Measurements from ENCODE around the gene CDH4.
A peak's percentile ranks its signal among the peaks of the same experiment; 100 is the strongest.

Gene CDH4

GRCh38 chr20:61251529-61252393, at the start of gene CDH4:
CDH4 (plus strand) TSS chr20:61252261.
- Mint-ChIP-seq H3K9me3 (no peaks in the 10 kb centered on the region), H3K36me3 (ENCODE audit: low read depth) (no peaks in the 10 kb centered on the region), H3K27me3 (peaks cover 72% of the 10 kb centered on the region), H3K4me1 (ENCODE audit: low read depth) (no peaks in the 10 kb centered on the region), H3K4me3 (peak within 1 kb of the TSS; percentile 30), H3K27ac (no peak within 1 kb of the TSS)
- intact Hi-C loops (cut with micrococcal nuclease): no loop called here

DNA sequence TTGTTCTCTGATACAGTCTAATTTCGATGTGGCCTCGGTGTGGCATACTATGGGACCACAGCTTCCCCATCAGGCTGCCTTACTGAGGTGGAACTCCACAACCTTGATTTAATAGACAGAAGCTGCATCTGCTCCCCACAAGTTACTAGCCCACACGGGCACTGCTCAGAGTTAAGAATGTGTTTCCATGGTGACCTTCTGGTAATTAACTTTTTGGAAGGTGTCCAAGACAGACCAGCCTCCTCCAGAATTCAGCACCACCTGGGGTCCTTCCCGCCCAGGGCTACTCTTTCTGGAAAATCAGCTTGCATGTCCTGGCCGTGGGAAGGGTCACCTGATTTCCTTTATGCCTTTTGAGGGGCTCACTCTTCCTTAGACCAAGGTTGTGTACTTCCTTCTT, 48.7 kb upstream of the CDH4 start:
- Mint-ChIP-seq H3K27me3 (no peaks in the 10 kb centered on the region), H3K36me3 (ENCODE audit: low read depth) (no peaks in the 10 kb centered on the region), H3K4me1 (ENCODE audit: low read depth) (no peaks in the 10 kb centered on the region), H3K9me3 (peaks cover 8% of the 10 kb centered on the region), H3K4me3 (no peak overlapping the region), H3K27ac (no peak overlapping the region)
- intact Hi-C loops (cut with micrococcal nuclease): no loop called here

GRCh38 chr20:61204206-61204605, 47.9 kb upstream of the CDH4 start:
- intact Hi-C loops (cut with micrococcal nuclease): no loop called here
- H3K36me3 Mint-ChIP-seq (ENCODE audit: low read depth): no peaks in the 10 kb centered on the region
- H3K4me1 Mint-ChIP-seq (ENCODE audit: low read depth): no peaks in the 10 kb centered on the region
- no peaks in the 10 kb centered on the region for H3K27me3 Mint-ChIP-seq
- no peak overlapping the region for H3K27ac Mint-ChIP-seq
- H3K4me3 Mint-ChIP-seq: no peak overlapping the region
- H3K9me3 Mint-ChIP-seq: peaks cover 2% of the 10 kb centered on the region

DNA sequence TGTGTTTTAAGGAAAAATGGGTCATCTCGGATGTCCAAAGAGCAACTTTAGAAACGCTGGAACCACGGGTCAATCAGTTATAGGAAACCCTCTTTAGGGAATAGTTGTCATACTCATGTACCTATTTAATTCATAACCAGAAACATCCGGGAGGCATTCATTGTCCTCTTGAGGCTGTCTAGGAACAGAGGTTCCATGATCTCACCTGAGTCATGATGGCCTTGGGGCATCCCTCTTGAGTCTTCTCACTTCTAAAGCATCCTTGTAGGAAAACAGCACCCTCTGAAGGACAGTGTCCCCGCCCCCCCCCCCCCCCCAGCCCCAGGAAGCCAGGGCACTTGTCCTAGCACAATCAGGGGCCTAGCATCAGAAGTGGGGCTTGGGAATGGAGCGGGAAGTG, 46.3 kb upstream of the CDH4 start:
- intact Hi-C loops (cut with micrococcal nuclease): no loop called here
- Mint-ChIP-seq H3K27me3 (no peaks in the 10 kb centered on the region), H3K4me1 (ENCODE audit: low read depth) (no peaks in the 10 kb centered on the region), H3K36me3 (ENCODE audit: low read depth) (no peaks in the 10 kb centered on the region), H3K4me3 (no peak overlapping the region), H3K9me3 (no peaks in the 10 kb centered on the region), H3K27ac (no peak overlapping the region)

DNA sequence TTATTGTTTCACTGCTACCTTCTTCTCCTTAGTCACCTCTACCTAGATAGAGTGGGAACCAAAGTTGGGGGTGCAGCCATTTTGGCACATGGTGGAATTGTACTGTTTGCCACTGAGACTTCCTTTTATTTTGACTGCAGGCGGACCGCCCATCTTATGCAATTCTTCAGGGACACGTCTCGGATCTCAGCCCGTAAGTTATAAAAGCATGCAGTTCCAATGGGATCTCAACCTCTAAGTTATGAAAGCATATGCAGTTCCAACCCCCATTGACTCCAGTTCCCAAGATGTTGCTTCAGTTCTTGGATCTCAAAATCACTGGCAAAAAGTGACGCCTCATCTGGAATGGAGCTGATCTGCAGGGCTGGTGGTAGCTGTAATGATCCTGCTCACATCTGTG, 41.2 kb upstream of the CDH4 start:
- intact Hi-C loops (cut with micrococcal nuclease): no loop called here
- Mint-ChIP-seq H3K4me3 (no peak overlapping the region), H3K27me3 (no peaks in the 10 kb centered on the region), H3K4me1 (ENCODE audit: low read depth) (no peaks in the 10 kb centered on the region), H3K36me3 (ENCODE audit: low read depth) (no peaks in the 10 kb centered on the region), H3K27ac (no peak overlapping the region), H3K9me3 (no peaks in the 10 kb centered on the region)

GRCh38 chr20:61217848-61218247, 34.2 kb upstream of the CDH4 start:
- H3K36me3 Mint-ChIP-seq (ENCODE audit: low read depth): no peaks in the 10 kb centered on the region
- H3K27me3 Mint-ChIP-seq: no peaks in the 10 kb centered on the region
- no peaks in the 10 kb centered on the region for H3K9me3 Mint-ChIP-seq
- no peak overlapping the region for H3K4me3 Mint-ChIP-seq
- intact Hi-C loops (cut with micrococcal nuclease): no loop called here
- no peak overlapping the region for H3K27ac Mint-ChIP-seq
- no peaks in the 10 kb centered on the region for H3K4me1 Mint-ChIP-seq (ENCODE audit: low read depth)

DNA sequence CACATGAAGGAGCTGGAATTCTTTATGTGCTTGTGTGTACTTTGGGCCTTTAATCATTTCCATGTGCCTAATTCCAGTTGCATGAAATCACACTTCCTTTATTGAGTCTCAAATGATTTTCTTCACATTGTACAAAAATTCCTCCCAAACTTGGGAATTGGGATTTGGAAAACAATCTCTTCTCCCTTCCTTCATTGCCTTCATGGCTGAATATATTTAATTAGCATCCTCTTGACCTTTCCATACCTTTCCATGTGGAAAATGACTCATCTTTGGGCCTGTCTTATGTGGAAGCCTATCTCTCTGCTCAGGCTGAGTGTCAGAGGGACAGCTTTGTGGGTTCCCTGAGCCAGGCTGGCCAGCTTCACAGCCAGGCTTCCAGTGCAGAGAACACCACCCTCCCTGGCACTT, 33.0 kb upstream of the CDH4 start:
- no peaks in the 10 kb centered on the region for H3K9me3 Mint-ChIP-seq
- H3K36me3 Mint-ChIP-seq (ENCODE audit: low read depth): no peaks in the 10 kb centered on the region
- intact Hi-C loops (cut with micrococcal nuclease): no loop called here
- no peak overlapping the region for H3K4me3 Mint-ChIP-seq
- H3K27ac Mint-ChIP-seq: no peak overlapping the region
- H3K4me1 Mint-ChIP-seq (ENCODE audit: low read depth): no peaks in the 10 kb centered on the region
- H3K27me3 Mint-ChIP-seq: no peaks in the 10 kb centered on the region

DNA sequence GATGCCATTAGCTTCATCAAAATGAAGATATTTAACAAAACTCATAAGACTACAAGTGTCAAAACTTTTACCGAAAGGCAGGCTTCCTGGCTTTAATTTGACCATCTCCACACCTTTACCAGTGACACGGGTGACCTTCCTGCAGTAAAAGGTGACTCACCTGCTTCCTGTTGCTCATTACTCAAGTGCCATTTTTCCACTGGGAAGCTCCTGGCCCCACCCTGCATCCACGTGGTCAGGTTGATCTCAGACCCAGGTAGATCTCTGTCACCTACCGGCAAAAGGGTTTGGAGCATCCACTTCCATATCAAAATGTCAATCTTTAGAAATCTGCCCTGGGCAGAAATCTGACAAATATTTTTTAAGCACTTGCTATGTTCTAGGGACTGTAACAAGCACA, 31.9 kb upstream of the CDH4 start:
- Mint-ChIP-seq H3K36me3 (ENCODE audit: low read depth) (no peaks in the 10 kb centered on the region), H3K9me3 (no peaks in the 10 kb centered on the region), H3K27me3 (no peaks in the 10 kb centered on the region), H3K4me1 (ENCODE audit: low read depth) (no peaks in the 10 kb centered on the region), H3K27ac (no peak overlapping the region), H3K4me3 (no peak overlapping the region)
- intact Hi-C loops (cut with micrococcal nuclease): no loop called here

DNA sequence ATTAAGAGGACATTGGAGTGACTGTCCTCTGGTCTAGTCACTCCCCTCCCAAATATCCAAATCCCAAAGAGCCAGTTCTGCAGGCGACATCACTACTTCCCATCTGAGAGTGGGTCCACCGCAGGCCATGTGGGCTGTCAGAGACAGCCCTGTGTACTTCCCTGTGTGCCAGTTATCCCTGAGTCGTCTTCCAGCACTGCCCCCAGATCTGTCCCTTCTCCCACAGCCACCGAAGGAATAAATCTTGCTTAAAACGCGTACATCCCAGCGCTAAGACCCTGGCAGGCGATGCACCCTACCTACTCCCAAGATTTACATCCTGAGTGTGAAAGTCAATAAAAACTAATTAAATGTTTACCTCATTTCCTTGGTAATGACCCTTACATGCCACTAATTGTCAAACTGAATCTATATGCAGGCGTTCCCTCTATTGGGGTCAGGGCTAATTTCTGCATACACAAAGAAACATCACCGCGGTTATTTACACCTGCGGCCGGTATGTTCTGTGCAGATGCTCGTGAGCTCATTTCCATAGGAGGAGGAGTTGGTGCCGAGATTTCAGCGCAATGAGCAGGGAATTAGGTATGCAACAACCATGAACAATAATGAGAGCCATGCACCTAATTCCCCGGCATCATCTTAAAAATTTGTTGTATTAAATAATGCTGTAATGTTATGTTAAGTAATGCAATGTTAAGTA, 31.3 kb upstream of the CDH4 start:
- H3K36me3 Mint-ChIP-seq (ENCODE audit: low read depth): no peaks in the 10 kb centered on the region
- H3K9me3 Mint-ChIP-seq: no peaks in the 10 kb centered on the region
- no peak overlapping the region for H3K4me3 Mint-ChIP-seq
- H3K4me1 Mint-ChIP-seq (ENCODE audit: low read depth): no peaks in the 10 kb centered on the region
- no peaks in the 10 kb centered on the region for H3K27me3 Mint-ChIP-seq
- H3K27ac Mint-ChIP-seq: no peak overlapping the region
- intact Hi-C loops (cut with micrococcal nuclease): no loop called here

DNA sequence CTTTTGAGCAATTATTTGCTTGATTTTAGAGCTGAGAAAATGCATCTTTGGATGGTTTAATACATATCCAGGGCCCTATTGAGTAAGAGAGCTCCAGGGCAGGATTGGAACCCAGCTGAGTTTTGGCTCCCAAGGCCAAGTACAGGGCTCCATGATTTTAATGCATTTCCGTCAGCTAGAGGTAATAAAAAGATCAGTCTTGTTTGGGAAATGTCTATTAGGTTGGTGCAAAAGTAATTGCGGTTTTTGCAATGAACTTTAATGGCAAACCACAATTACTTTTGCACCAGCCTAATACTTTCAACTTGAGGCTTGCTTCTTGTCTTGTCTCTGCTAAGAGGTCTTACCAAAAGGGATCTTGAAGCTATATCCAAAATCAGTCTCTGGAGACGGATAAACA, 29.4 kb upstream of the CDH4 start:
- Mint-ChIP-seq H3K4me1 (ENCODE audit: low read depth) (no peaks in the 10 kb centered on the region), H3K36me3 (ENCODE audit: low read depth) (no peaks in the 10 kb centered on the region), H3K4me3 (no peak overlapping the region), H3K27ac (no peak overlapping the region), H3K27me3 (no peaks in the 10 kb centered on the region), H3K9me3 (no peaks in the 10 kb centered on the region)
- intact Hi-C loops (cut with micrococcal nuclease): no loop called here

- H3K4me1 Mint-ChIP-seq (ENCODE audit: low read depth): no peaks in the 10 kb centered on the region
- H3K4me3 Mint-ChIP-seq: no peak overlapping the region
- H3K27me3 Mint-ChIP-seq: no peaks in the 10 kb centered on the region
- H3K36me3 Mint-ChIP-seq (ENCODE audit: low read depth): no peaks in the 10 kb centered on the region
- intact Hi-C loops (cut with micrococcal nuclease): no loop called here
- no peak overlapping the region for H3K27ac Mint-ChIP-seq
- H3K9me3 Mint-ChIP-seq: no peaks in the 10 kb centered on the region
These were observed 28.9 kb upstream of the CDH4 start for GRCh38 chr20:61223121-61223520.

DNA sequence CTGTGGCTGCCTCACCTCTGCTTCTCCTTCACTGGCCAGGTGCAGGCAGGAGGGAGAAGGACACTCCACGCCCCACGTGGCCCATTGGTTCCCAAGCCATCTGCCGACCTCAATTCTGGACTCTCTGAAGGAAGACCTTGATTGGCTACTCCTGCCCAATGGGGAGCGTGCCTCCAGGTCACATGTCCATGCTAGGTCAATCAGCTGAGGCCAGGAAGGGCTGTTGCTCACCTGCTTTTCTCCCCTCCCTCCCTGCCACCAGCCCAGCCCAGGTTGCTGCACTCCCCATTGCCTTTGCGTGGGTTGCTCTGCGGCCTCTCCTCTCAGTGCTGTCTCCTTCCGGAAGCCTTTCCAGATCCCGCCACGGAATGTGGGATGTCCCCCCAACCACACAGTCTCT, 21.9 kb upstream of the CDH4 start:
- Mint-ChIP-seq H3K27me3 (peaks cover 8% of the 10 kb centered on the region), H3K36me3 (ENCODE audit: low read depth) (no peaks in the 10 kb centered on the region), H3K9me3 (no peaks in the 10 kb centered on the region), H3K27ac (no peak overlapping the region), H3K4me1 (ENCODE audit: low read depth) (peaks cover 5% of the 10 kb centered on the region), H3K4me3 (no peak overlapping the region)
- intact Hi-C loops (cut with micrococcal nuclease): no loop called here

DNA sequence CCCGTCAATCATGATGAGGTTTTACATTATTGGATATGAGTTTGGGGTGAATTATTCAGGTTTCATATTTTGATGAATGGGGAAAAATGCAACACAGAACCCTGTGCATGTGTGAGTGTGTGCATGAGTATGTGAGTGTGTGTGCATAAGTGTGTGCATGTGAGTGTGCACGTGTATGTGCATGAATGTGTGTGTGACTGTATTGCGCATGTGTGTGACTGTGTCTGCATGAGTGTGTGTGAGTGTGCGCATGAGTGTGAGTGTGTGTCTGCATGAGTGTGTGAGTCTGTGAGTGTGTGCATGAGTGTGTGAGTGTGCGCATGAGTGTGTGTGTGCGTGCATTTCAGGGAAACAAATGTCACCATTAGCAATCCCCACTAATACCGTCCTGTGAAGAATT, 18.5 kb upstream of the CDH4 start:
- no peaks in the 10 kb centered on the region for H3K9me3 Mint-ChIP-seq
- no peak overlapping the region for H3K27ac Mint-ChIP-seq
- peaks cover 10% of the 10 kb centered on the region for H3K27me3 Mint-ChIP-seq
- H3K36me3 Mint-ChIP-seq (ENCODE audit: low read depth): no peaks in the 10 kb centered on the region
- intact Hi-C loops (cut with micrococcal nuclease): no loop called here
- peaks cover 5% of the 10 kb centered on the region for H3K4me1 Mint-ChIP-seq (ENCODE audit: low read depth)
- H3K4me3 Mint-ChIP-seq: no peak overlapping the region

GRCh38 chr20:61234224-61234890, 17.7 kb upstream of the CDH4 start:
- intact Hi-C loops (cut with micrococcal nuclease): no loop called here
- Mint-ChIP-seq H3K9me3 (no peaks in the 10 kb centered on the region), H3K27me3 (peaks cover 7% of the 10 kb centered on the region), H3K27ac (no peak overlapping the region), H3K4me3 (no peak overlapping the region), H3K36me3 (ENCODE audit: low read depth) (no peaks in the 10 kb centered on the region), H3K4me1 (ENCODE audit: low read depth) (no peaks in the 10 kb centered on the region)

Data from dendritic cell treated with granulocyte-macrophage colony-stimulating factor and Interleukin-4, amounts not matched to agents 40 ng/mL and 50 ng/mL, for 4 days (primary cell).